Fibroblast of pulmonary artery (primary cell): ENCODE measurements around the gene PACS2.

ENCODE experiments used
- DNase-seq: peaks from one replicate; pipeline ENCODE4 v3.0.0-alpha.2; 2010; ENCODE audit warnings: low read depth
- H3K4me3 ChIP-seq: replicated peaks from 2 replicates; pipeline ENCODE4 v1.5.1; 2011; ENCODE audit warnings: low read depth, mild to moderate bottlenecking, control low read depth, low read length, moderate library complexity
- CTCF ChIP-seq: IDR thresholded peaks from 2 replicates; pipeline ENCODE4 v1.5.1; 2011; ENCODE audit warnings: mild to moderate bottlenecking, control low read depth, low read length, inconsistent platforms; ENCODE audit errors: missing control alignments

PACS2 gene

GRCh38 chr14:105309371-105309770 is 5.2 kb upstream of the PACS2 start:
- DNase-seq = no peak
- TF ChIP-seq CTCF = no peak
- no peak overlapping the region for H3K4me3 ChIP-seq

GRCh38 chr14:105311838-105312237 is 2.7 kb upstream of the PACS2 start:
- no peak for TF ChIP-seq CTCF
- DNase-seq = no peak
- H3K4me3 ChIP-seq = no peak overlapping the region

GRCh38 chr14:105312973-105313372 is 1.6 kb upstream of the PACS2 start:
- DNase-seq = no peak
- no peak overlapping the region for H3K4me3 ChIP-seq
- no peak for TF ChIP-seq CTCF

GRCh38 chr14:105313381-105314286 is 914 bp upstream of the PACS2 start:
- peak overlapping the region; percentile 56 for H3K4me3 ChIP-seq
- no peak for TF ChIP-seq CTCF
- DNase-seq = no peak

DNA sequence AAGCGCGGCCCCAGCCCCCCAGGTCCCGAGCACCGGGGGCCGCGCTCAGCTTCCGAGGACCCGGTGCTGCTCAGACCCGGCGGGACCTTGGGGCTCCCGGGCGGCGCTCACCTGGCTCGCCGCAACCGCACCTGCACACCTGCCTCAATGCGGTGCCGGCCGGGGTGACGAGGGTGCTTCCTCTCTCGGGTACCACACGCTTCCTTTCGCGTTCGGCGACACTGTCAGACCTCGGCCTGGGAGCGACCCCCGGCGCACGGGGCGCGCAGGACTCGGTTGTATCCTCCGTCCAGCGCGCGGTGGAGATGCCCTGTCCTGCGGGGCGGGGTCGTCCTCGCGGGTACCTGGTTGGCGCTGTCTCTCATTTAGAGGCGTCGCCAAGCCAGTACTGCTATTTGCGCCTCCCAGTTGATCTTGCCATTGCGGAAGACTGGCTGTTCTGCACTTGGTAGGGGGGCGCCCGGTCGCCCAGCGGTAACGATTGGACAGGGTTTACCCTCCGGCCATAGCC is 718 bp downstream of the PACS2 start:
- no peak for DNase-seq
- no peak for TF ChIP-seq CTCF
- H3K4me3 ChIP-seq = peak overlapping the region; percentile 71

GRCh38 chr14:105315941-105316576 is 1.5 kb downstream of the PACS2 start:
- H3K4me3 ChIP-seq = peak overlapping the region; percentile 71
- TF ChIP-seq CTCF = no peak
- no peak for DNase-seq

GRCh38 chr14:105316577-105316941 is 2.0 kb downstream of the PACS2 start:
- H3K4me3 ChIP-seq = peak overlapping the region; percentile 71
- no peak for DNase-seq
- no peak for TF ChIP-seq CTCF
